H54 (cell line): ENCODE data around the gene ICOS.
A peak's percentile ranks its signal among the peaks of the same experiment; 100 is the strongest.
"Not testable (repeated sequence)": the region's sequence is repeated elsewhere in the genome, so short reads cannot be mapped to it uniquely, and the experiment has no call there.

Experiments used
- DNase-seq: peaks from one replicate; pipeline ENCODE4 v3.0.0; 2011; ENCODE audit warnings: low spot score, mixed read lengths; ENCODE audit not compliant: insufficient read length
- FAIRE-seq: peaks from 3 replicates; lab custom pipeline; 2011; peaks lifted over from hg19 to GRCh38; lab: Jason Lieb, UNC
- POLR2A ChIP-seq: IDR thresholded peaks from 2 replicates; pipeline ENCODE4 v1.6.1; 2011; ENCODE audit warnings: low read depth, mild to moderate bottlenecking, low read length

Gene ICOS

GRCh38 chr2:203908066-203908796 lies 28.3 kb upstream of the ICOS start:
- no peak for FAIRE-seq
- no peak for TF ChIP-seq POLR2A
- no peak for DNase-seq

GRCh38 chr2:203908797-203909185 lies 27.8 kb upstream of the ICOS start:
- no peak for TF ChIP-seq POLR2A
- DNase-seq: no peak
- FAIRE-seq: no peak

GRCh38 chr2:203909261-203909967 lies 27.1 kb upstream of the ICOS start:
- peak; percentile 35 for DNase-seq
- peak; percentile 91 for FAIRE-seq
- TF ChIP-seq POLR2A: no peak

- FAIRE-seq: peak; percentile 86
These were observed 26.6 kb upstream of the ICOS start for GRCh38 chr2:203909974-203910373.

GRCh38 chr2:203913947-203914346 lies 22.6 kb upstream of the ICOS start:
- no peak for FAIRE-seq
- TF ChIP-seq POLR2A: no peak

More at GRCh38 chr2:203909974-203910373, 26.6 kb upstream of the ICOS start:
- TF ChIP-seq POLR2A: no peak
- DNase-seq: no peak

GRCh38 chr2:203914546-203915182 lies 21.9 kb upstream of the ICOS start:
- TF ChIP-seq POLR2A: no peak
- FAIRE-seq (no peak), DNase-seq (no peak)

More at GRCh38 chr2:203913947-203914346, 22.6 kb upstream of the ICOS start:
- no peak for DNase-seq

GRCh38 chr2:203915256-203915655 lies 21.3 kb upstream of the ICOS start:
- no peak for FAIRE-seq
- no peak for DNase-seq
- no peak for TF ChIP-seq POLR2A

GRCh38 chr2:203916756-203917155 lies 19.8 kb upstream of the ICOS start:
- TF ChIP-seq POLR2A: no peak
- FAIRE-seq: no peak
- DNase-seq: no peak

GRCh38 chr2:203918264-203918663 lies 18.3 kb upstream of the ICOS start:
- no peak for DNase-seq
- FAIRE-seq: no peak
- no peak for TF ChIP-seq POLR2A

- FAIRE-seq (no peak), DNase-seq (no peak)
- TF ChIP-seq POLR2A: no peak
These were observed 17.7 kb upstream of the ICOS start for GRCh38 chr2:203918839-203919238.

GRCh38 chr2:203925512-203926158 lies 10.9 kb upstream of the ICOS start:
- TF ChIP-seq POLR2A: no peak
- no peak for FAIRE-seq
- no peak for DNase-seq

- TF ChIP-seq POLR2A: no peak
- DNase-seq (no peak), FAIRE-seq (no peak)
These were observed 7.7 kb upstream of the ICOS start for GRCh38 chr2:203928849-203929248.

GRCh38 chr2:203931262-203931661 lies 5.3 kb upstream of the ICOS start:
- not testable (repeated sequence) for DNase-seq, FAIRE-seq

- no peak for DNase-seq
- TF ChIP-seq POLR2A: no peak
- no peak for FAIRE-seq
These were observed 2.5 kb upstream of the ICOS start for GRCh38 chr2:203934041-203934492.
